Skin epidermis (tissue), 12 donors: ENCODE measurements around the gene ADAP1.
"Not testable (repeated sequence)": the region's sequence is repeated elsewhere in the genome, so short reads cannot be mapped to it uniquely, and the experiment has no call there.

Source experiments
- H3K27ac ChIP-seq, 21 experiments: fragments of 200-600 bp; sonication (generic) in 11 of 21; one replicate each; pipeline ENCODE4 v1.5.0; 2020; ENCODE audit warnings: mild to moderate bottlenecking in 3 of 21, inconsistent platforms in 2 of 21, moderate library complexity in 2 of 21
- H3K4me3 ChIP-seq, 7 experiments: fragments of 200-600 bp; sonication (generic) in 2 of 7; one replicate each; pipeline ENCODE4 v1.5.0; 2020; ENCODE audit warnings: inconsistent platforms in 2 of 7, mild to moderate bottlenecking in 2 of 7, moderate library complexity in 1 of 7

ADAP1 gene

GRCh38 chr7:962401-963081, 8.1 kb upstream of the ADAP1 start:
- H3K27ac ChIP-seq, result no peak overlapping the region

GRCh38 chr7:961546-962400, 7.3 kb upstream of the ADAP1 start:
- Histone ChIP-seq H3K4me3 (no peak overlapping the region), H3K27ac (no peak overlapping the region)

More at GRCh38 chr7:962401-963081, 8.1 kb upstream of the ADAP1 start:
- no peak overlapping the region for H3K4me3 ChIP-seq

GRCh38 chr7:960972-961371, 6.5 kb upstream of the ADAP1 start:
- H3K4me3 ChIP-seq, H3K27ac ChIP-seq: not testable (repeated sequence)

DNA sequence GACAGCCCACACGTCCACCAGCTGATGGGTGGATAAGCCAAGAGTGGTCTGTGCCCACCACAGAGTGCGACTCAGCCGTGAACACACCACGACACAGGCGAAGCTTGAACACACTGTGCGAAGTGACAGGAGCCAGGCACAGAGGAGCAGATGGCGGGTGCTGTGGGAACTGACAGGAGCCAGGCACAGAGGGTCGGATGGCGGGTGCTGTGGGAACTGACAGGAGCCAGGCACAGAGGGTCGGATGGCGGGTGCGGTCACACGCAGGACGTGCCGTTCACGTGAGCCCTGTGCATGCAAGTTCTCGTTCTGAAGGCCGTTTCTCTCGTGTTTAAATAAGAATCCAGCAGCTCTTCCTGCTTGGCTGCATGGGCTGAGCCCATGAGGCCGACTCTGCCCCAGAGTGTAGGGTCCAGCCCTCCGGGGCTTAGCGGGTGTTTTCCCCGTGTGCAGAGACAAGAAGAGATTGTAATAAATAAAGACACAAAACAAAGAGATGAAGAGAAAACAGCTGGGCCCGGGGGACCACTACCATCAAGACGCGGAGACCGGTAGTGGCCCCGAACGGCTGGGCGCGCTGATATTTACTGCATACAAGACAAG, 5.9 kb upstream of the ADAP1 start:
- no peak overlapping the region for H3K4me3 ChIP-seq
- no peak overlapping the region for H3K27ac ChIP-seq

DNA sequence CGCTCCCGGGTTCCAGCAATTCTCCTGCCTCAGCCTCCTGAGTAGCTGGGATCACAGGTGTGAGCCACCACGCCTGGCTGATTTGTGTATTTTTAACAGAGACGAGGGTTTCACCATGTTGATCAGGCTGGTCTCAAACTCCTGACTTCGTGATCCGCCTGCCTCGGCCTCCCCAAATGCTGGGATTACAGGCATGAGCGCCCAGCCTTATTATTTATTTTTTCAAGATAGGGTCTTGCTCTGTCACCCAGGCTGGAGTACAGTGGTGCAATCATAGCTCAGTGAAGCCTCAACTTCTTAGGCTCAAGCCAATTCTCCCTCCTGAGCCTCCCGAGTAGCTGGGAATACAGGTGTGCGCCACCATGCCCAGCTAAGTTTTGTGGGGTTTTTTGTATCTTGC, 5.3 kb upstream of the ADAP1 start:
- H3K27ac ChIP-seq, H3K4me3 ChIP-seq: not testable (repeated sequence)

GRCh38 chr7:959271-959670, 4.8 kb upstream of the ADAP1 start:
- Histone ChIP-seq H3K4me3 (no peak overlapping the region), H3K27ac (no peak overlapping the region)

DNA sequence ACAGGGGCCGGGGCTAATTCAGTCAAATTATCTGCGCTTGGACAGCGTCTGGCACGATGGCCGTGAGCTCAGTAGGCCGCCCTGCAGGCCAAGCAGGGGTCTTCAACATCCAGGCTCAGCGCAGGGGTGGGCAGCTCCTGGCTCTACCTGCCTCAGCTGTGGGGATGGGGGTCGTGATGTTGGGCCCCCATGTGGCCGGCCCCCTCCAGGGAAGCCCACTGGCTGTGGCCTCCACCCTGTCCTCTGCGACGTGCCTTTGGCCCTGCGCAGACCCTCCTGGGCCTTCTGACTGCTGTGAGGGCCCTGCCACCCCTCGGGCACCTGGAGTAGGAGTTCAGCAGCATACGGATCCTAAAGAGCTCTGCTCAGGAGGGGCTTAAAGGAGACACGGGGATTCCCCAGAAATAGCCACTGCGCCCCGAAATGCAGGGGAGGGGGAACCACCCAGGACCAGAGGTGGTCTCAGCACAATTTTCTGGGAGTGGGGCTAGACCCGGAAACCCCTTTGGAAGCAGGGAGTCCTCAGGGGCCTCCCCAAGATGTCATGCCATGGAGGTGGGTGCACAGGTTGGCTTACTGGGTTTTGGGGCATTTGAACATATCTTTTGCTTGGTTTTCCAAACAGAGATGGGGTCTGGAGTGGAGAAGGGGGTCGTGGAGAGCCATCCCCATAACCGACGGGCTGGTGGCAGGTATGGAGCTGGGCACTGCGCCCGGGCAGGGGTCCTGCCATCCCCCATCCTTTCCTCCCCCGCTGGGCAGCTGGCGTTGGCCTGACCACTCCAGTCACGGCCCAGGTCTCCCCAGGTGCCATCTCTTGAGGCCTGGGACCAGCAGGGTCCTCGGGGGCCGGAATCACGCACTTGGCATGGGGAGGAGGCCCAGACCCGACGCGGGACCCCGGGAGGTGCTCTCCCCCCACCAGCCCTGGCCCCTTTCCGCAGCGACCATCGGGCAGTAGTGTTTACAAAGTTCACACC, 4.0 kb upstream of the ADAP1 start:
- no peak overlapping the region for H3K27ac ChIP-seq
- no peak overlapping the region for H3K4me3 ChIP-seq

- Histone ChIP-seq H3K27ac (no peak overlapping the region), H3K4me3 (no peak overlapping the region)
These were observed 3.1 kb upstream of the ADAP1 start for GRCh38 chr7:957418-958220.

GRCh38 chr7:956031-956430, 1.6 kb upstream of the ADAP1 start:
- Histone ChIP-seq H3K4me3 (no peak overlapping the region), H3K27ac (no peak overlapping the region)

DNA sequence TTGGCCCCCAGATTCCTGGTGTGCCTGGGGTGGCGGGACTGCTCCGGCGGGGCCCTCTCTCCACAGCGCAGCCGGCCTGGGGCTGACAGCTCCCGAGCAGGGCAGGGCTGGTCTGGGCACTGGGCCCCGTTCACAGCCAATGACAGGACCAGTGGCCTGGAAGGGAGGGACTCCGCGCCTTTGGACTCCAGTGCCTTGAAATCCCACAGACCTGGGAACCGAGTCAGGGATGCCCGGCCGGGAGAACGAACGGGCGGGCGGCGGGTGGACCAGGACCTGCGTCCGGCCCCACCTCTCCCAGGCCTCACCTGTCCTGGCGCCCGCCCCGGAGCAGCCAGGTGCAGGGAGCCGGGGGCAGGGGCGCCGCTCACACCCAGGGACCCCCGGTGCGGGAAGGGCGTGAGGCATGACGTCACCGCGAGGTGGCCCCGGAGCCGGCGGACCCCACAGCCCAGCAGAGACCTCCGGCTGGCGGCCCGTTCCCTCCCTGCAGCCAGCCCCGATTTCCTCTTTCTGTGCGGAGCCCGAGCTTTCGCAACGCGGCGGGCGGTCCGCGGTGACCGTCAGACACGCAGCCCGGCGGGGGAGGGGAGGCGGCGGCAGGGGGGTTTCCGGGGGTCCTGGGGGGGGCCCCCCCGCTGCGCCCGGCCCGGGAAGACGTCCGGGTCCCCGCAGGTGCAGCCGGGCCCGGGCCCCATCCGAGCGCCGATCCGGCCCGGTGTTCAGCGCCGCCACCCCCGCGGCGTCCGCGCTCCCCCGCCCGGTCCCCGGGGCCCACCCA, 743 bp downstream of the ADAP1 start:
- Histone ChIP-seq H3K27ac (peak overlapping the region in 18 of 21 experiments; percentile 2 to 79 (median 52)), H3K4me3 (peak overlapping the region; percentile 32 to 51 (median 41))

DNA sequence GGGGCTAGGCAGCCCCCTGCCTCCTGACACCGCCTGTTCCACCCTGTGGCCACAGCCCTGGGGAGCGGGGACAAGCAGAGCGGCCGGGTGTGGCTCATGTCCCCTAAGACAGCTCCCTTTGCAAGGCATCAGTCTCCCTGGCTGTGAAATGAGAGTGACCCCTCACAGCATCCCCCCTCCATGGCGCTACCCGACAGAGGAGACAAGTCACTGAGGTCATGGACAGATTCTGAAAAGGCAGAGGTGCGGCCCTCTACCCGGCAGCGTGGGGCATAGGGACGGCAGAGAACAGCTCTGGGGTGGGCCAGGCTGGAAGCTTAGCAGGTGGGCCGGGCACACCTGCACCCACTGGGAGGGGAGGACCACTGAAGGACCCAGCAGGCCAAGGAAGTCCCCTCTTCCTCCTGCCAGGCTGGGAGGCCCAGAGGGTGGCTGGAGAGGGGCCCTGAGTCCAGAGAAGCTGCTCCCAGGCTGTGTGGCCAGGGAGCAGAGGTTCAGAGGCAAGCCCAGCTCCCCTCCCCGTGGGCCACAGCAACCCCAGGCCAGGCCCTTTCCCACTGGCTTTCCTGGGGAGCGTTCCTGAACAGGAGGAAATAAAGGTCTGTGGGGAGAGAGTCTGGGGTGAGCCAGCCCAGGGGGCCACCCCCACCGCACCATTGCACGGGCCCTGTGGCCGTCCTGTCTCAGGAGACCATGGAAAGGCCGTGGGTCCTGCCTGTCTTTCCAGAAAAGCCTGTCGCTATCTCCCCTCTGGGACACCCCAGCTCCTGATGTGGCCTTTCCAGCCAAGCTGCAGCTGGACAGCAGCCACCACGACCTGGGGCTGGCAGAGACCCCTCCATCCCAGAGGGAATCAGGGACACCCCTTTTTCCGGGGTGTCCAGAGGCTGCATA, 1.7 kb downstream of the ADAP1 start:
- peak overlapping the region in 3 of 7 experiments; percentile 38 to 51 (median 46) for H3K4me3 ChIP-seq

DNA sequence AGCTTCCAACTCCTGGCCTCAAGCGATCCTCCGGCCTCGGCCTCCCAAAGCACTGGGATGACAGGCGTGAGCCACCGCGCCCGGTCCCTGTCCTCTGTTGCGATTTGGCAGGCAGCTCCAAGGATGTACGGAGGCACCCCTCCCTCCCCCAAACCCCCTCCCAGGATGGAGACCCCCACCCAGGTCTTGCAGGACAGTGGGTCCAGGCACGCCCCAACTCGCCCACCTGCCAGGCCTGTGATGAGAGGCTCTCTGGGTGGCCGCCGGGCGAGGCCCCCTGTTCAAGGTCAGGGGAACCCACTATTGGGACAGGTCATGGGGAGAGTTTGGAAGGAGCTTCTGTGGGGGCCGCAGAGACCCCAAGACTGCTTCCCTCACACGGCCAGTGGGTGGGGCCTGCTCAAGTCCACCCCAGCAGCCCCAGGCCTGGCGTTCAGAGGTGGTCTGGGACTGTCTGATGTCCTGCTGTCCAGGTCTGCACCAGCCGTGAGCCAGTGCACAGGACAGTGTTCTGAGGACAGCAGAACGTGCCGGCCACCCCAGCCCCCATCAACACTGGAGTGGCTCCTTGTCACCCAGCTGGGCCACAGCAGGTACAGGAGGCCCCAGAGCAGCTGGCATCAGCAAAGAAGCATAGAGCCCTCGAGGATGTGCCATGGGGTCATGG, 2.5 kb downstream of the ADAP1 start:
- H3K4me3 ChIP-seq, result no peak overlapping the region
- no peak overlapping the region for H3K27ac ChIP-seq

More for the DNA sequence above, 1.7 kb downstream of the ADAP1 start:
- H3K27ac ChIP-seq, result peak overlapping the region in 1 of 21 experiments; percentile 74

DNA sequence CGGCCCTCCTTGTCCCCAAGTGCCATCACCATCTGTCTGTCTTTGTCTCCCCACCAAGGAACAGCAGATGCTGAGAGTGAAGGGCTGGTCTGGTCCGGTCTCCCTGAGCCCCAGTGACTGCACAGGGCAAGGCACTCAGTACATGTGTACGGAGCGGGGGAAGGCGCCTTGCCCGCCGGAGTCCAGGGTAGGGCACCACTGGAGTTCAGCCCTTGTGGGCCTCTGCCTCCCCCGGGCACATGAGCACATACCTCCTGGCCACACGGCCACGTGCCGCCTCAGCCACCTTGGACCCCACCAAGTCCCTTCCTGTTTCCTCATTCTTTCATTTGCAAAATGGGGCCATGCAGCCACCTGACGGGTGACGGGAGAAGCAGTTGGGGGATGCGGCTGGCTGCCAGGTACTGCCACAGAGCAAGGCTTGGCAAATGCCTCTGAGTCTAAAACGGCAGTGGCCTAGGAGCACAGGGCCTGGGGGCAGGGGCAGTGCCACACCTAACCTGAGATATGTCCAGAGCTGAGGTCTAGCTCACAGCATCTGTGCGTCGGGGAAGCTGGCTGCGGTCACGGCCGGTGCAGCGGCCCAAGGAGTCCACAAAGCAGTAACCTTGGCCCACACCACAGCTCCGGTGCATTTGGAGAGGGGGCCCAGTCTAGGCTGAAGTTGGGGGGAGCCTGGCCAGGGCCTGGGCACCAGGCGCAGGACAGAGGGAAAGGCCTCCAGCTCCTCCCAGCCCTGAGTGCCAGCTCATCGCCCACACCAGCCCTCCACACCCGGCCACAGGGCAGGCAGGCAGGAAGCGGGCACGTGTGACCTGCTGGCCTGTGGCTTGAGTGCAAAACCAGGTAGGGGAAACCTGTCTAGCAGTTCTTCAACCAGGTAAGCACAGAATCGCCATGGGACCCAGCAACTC, 5.2 kb downstream of the ADAP1 start:
- Histone ChIP-seq H3K27ac (no peak overlapping the region), H3K4me3 (no peak overlapping the region)

GRCh38 chr7:947391-948210, 6.9 kb downstream of the ADAP1 start:
- no peak overlapping the region for H3K4me3 ChIP-seq
- H3K27ac ChIP-seq, result no peak overlapping the region
